ENCODE measurements around the gene QSOX2.
"Not testable (repeated sequence)": the region's sequence is repeated elsewhere in the genome, so short reads cannot be mapped to it uniquely, and the experiment has no call there.

The QSOX2 gene

DNA sequence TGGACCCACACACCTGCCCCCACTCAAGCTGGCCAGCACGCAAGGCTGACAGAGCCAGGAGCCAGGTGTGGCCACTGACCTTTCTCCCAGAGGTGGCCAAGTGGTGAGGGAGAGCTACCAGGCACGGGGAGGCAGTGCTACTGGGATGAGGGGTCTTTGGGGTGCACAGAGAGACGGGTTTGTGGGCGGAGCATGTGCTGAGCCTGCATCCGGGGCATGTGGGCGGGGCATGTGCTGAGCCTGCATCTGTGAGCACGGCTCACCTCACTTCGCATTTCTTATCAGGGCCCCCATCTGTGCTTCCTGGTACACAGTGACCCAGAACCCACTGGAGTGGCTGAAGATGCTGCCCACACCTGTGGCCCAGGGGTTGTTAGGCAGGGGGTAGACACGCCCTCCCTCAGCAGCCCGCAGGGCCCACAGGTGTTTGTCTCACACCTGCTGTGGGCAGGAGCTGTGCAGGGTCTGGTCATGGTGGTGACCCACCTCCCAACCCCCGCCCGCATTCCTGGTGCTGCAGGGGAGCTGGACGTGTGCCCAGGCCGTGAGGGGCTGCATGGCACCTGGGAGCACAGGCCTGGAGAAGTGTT lies 36.8 kb upstream of the QSOX2 start:
- no peak for DNase-seq (ENCODE audit: low spot score)

DNA sequence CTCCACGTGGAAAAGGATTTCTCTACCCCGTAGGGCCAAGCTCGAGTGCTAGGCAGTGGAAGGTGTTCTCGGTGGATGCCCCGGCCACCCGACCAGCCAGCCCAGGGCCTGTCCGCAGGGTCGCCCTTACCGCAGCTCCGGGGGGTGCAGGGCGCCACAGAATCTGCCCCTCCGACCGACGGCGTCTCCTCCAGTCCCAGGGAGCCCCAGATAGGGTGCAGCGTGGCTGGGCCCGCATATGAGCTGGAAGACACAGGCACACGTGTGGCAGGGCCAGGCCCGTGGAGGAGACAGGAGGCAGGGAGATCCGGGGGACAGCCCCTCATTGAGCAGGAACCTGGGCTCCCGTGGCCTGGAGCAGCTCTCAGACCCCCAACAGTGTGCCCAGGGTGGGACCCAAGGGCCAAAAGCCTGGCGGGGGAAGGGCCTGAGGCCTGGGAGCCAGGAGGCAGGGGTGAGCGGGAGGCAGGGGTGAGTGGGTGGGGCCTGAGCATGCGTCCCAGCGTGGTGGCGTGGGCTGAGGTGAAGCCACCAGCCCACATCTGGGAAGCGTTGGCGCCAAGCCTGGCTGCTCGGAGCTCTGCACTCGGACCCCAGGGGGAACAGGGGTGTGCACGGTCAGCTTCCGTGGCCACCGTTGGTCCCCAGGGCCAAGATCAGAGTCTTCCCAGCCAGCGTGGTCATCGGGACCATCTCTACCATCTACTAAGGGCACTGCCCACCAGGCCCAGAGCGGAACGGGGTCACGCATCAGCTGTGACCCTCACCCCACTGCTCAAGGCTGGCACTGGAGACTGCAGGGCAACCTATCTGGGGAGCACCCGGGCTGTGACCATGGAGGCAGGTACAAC lies 36.0 kb upstream of the QSOX2 start:
- no peak for DNase-seq (ENCODE audit: low spot score)

DNA sequence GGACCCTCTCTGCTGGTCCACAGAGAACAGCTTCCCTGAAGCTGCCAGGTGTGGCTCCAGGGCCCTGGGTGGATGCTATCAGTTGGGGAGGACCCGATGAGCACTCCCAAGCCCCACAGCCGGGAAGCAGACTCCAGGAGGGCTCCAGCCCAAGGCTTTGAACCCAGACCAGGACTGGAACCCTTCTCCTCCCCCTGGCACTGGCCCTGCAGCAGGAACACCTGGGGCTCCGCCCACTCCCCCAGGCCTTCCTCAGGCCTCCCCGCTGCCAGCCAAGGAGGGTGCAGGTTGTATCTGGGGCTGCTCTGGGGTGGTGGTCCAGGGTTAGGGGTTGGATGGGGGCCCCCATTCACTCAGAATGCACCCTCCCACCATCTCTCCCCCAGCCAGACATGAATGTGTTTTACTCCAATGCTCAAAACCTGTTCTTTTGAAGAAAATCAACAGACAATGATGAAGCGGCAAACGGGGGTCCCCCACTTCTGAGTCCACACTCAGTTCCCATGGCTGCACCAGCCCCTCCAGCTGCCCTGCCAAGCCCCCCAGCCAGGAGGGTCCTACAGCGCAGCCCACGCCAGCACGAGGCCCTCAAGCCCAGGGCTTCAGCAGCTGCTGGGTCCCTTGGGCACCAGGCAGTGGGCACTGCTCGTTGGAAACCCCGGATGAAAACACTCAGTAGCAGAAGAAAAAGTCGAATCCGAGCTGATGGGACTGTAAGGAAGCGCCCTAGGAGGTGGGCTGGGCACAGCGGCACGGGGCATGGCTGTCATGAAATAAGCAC lies 35.1 kb upstream of the QSOX2 start:
- no peak for DNase-seq (ENCODE audit: low spot score)

DNA sequence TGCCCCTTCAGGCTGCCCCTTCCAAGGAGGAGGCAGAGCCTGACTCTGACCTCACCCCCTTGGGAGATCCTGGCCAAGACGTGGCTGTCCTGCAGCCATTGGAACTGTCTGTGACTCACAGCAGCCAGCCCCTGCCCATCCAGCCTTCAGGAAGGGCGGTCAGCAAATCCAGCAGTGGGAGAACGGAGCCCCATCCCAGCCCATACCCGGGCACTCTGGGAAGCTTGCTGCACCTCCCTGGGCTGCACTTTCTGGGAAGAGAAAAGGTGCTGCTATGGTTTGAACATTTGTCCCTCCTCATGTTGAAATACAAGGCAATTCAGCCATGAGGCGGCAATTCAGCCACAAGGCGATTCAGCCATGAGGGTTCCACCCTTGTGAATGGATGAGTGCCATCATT lies 33.9 kb upstream of the QSOX2 start:
- no peak for DNase-seq (ENCODE audit: low spot score)

DNA sequence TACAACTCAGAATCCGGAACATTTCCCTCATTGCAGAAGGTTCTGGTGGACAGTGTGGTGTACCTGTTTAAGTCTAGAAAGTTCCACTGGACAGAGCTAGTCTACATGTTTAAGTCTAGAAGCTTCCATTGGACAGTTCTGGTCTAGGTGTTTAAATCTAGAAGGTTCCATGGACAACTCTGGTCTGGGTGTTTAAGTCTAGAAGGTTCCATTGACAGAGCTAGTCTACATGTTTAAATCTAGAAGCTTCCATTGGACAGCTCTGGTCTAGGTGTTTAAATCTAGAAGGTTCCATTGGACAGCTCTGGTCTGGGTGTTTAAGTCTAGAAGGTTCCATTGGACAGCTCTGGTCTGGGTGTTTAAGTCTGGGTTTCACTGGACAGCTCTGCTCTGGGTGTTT lies 33.3 kb upstream of the QSOX2 start:
- DNase-seq (ENCODE audit: low spot score): no peak

DNA sequence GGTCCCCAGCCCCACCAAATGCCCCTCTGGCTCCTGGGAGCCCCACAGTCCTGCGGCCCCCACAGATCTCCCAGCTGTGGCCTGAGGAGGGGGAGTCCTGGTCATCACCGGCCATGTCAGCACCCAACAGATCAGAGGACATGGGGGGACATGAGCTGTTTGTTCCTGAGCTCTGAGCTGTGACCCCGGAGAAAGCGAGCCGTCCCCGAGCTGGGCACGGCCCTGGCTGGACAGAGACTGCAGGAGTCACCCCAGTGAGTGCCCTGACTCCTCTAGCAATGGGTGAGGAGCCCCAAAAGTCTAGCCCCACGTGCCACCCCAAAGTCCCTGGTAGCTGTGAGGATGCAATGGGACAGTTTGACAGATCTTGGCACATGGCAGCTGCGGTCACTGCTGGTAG lies 32.6 kb upstream of the QSOX2 start:
- no peak for DNase-seq (ENCODE audit: low spot score)

DNA sequence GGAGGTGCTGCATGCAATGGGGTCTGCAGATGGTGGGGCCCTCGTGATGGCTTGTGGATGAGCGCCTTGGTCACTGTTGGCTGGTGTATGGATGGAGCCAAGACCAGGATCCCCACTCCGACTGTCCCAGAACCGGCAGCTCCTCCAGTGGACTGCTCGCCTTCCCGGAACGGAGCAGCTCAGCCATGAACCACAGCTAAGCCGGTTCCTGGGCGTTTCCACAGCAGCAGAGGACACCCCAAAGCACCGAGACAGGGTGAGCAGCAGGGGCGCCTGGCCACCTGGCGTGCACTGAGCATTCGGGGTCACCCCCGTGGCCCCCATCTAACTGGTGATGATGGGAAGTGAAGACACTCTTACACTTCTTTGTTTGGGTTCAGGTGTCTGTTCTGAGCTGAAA lies 32.1 kb upstream of the QSOX2 start:
- DNase-seq (ENCODE audit: low spot score): no peak

DNA sequence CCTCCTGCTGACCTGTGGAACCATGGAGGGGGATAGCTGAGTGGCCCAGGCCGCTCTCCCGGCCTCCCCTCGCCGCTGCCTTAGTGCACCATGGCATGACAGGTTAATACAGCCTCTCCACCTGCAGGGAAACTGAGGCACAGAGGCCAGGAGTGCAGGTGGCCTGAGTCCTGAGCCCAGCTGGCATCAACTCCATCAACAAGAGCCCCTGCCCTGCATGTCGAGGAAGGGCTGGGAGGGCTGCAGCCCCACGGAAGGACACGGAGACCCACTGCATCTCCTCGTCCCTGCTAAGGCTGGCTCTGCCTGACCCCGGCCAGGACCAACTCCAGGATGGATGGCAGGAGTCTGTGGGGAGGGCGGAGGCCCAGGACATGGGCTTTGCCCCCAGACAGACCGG lies 31.1 kb upstream of the QSOX2 start:
- no peak for DNase-seq (ENCODE audit: low spot score)

DNA sequence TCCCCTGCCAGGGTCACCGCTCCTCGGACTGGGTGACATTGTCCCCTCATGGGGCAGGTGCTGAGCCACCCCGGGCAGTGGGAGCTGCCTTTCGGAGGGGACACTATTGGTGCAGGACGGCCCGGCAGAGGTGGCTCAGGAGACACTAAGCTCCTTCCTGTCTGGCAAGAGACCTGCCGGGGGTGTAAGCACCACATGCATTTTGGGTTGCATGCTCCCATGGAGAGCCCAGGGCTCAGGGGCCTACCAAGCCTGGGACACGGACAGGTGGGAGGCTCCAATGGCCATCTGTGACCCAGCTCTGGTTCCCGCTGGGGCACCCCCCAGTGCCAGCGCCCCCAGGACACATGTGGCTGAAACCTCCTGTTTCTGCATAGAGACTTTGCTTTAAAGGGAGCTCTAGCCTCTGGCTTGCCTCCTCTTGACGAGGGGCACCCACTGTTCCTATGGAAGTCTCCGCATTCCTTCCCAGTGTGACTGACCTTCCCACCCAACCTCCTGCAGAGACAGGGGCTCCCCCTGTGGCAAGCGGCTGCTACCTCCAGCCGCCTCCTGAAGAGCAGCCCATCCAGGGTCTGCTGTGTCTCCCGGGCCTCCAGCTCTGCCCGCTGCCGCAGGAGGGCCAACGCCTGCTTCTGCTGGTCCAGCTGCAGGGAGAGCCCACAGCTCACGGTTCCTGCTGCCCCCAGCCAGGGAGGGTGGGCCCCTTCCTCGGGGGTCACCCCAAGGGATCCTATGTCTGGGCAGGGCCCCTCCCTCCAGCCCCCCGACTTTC lies 30.2 kb upstream of the QSOX2 start:
- no peak for DNase-seq (ENCODE audit: low spot score)

DNA sequence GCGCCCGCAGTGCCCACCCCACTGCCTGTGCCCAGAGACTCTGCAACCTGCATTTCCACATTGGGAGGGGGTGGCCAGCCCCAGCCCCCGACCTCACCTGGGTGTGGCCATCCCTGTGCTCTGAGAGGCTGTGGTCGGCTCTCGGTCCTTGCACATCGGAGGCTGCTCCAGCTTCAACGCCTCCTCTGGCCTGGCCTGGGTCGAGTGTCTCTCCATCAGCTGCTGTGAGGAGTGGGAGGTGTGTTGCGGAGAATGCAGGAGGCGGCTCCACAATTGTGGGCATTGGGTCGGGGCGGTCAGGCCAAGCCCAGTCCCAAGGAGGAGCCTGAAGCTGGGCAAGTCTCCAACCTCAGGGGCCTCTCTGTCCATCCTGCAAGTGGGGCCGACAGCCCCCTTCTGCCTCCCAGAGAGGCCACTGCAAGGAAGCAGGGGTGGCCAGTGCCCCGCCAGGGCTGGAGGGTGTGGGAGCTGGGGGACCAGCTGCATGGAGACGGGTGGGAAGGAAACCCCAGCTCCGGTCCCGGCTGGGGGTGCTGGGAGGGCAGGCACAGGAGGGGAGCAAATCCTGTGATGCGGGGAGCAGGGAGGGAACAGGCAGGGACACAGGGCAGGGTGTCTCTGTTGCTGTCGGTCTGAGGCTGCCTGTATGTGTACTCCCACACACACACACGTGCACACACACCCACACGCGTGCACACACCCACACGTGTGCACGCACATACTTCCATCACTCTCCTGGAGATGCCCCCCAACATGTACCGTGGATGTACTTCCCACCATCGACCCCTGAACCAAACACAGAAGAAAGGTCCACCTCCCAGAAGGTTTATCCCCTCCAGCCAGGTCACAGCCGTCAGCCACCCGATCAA lies 29.4 kb upstream of the QSOX2 start:
- DNase-seq (ENCODE audit: low spot score): no peak

DNA sequence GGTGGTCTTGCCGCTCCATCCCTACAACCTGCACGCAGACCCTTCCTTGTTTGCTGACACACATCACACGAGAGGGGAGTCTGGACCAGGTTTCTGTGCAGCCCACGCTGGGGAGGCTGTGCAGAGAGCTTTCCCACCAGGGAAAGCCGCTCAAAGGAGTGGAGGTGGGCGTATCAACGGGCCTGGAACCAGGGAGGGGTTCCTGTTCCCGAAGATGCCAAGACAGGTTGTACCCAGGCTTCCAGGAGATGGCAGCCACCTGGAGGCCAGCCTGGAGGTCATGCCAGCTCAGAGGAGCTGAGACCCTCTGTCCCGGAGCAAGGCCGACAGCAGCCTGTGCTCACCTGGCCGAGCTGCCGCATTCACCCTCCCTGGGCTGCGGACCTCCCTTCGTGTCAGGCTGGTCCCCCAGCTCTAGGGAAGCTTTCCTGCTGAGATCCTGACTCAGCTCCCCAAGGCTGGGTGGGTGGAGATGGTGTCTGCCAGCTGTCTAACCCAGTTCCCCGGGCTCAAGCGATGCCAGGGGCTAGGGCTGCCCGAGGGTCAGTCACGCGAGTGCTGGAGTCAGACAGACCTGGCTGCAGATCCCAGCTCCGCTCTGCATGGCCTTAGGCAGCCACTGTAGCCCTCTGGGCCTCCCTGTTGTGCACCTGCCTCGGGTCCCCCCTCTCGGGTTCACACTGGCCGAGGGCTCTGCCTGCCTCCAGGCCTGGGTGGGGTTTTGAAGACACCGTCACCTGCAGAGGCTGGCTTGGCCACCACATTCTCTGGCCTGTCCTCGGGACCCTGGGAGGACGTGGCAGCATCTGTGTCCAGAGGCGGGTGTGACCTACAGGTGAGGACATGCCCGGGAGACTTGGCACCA lies 28.5 kb upstream of the QSOX2 start:
- no peak for DNase-seq (ENCODE audit: low spot score)

DNA sequence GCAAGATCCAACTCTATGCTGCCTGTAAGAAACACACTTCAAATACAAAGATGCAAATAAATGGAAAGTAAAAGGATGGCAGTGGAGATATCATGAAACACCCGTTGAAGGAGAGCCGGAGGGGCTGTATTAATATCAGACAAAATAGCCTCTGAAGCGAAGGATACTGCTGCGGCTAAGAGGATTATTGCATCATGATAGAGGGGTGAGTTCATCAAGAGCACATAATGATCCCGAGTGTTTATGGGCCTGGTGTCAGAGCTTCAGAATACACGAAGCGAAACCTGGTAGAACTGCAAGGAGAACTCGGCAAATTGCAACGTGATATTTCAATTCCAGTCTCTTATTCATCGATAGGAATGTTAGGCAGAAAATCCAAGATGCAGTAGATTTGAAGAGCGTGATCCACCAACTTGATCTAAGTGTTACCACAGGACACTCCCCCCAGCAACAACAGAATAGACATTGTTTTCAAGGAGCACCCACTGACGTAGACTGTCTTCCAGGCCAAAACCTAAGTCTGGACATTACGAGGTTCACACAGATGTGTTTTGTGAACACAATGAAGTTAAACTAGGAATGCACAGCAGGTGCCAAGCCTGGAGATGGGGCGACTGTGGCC lies 27.7 kb upstream of the QSOX2 start:
- DNase-seq (ENCODE audit: low spot score): no peak

DNA sequence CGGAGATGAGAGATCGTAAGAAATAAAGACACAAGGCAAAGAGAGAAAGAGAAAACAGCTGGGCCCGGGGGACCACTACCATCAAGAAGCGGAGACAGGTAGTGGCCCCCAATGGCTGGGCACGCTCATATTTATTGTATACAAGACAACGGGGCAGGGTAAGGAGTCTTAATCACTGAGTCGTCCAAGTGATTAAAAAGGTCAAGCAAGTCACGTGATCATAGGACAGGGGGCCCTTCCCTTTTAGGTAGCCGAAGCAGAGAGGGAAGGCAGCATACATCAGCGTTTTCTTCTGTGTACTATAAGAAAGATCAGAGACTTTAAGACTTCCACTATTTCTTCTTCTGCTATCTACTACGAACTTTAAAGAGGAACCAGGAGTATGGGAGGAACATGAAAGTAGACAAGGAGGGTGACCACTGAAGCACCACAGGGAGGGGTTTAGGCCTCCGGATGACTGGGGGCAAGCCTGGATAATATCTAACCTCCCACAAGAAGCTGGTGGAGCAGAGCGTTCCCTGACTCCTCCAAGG lies 24.6 kb upstream of the QSOX2 start:
- DNase-seq (ENCODE audit: low spot score): no peak

DNA sequence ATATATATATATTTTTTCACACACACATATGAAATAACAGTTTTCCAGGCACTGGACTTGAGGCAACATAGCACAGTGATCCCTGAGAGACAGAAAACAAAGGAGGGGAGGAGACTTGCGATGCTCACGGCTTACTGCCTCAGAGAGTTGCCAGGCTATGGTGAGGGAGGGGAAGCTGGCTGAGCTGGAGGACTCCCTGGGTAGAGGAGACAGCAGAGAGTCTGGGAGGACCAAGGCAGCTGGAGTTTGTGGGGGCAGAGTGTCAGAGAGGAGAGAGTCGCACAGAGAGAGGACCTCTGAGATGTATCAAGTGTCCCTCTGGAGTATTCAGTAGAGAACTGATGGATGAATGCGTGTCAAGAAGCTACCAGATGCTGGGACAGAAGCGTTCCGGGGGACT lies 23.1 kb upstream of the QSOX2 start:
- DNase-seq (ENCODE audit: low spot score): no peak

DNA sequence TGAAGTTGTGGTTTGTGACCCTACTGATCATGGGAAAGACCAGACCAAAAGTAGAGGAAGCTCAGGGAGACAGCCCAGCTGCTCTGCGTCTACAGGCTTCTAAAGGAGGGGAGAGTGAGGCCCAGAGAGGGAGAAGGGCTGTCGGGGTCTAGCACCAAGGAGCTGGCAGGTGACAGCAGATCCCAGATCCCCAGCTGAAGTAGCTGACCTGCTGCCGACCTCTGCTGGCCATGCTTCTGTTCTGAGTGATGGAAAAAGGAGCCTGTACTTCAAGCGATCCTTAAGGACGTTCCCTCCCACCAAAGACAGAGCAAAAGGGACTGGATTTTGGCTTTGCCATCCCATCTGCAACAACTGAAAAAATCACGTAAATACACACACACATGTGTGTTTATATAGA lies 22.7 kb upstream of the QSOX2 start:
- DNase-seq (ENCODE audit: low spot score): no peak

DNA sequence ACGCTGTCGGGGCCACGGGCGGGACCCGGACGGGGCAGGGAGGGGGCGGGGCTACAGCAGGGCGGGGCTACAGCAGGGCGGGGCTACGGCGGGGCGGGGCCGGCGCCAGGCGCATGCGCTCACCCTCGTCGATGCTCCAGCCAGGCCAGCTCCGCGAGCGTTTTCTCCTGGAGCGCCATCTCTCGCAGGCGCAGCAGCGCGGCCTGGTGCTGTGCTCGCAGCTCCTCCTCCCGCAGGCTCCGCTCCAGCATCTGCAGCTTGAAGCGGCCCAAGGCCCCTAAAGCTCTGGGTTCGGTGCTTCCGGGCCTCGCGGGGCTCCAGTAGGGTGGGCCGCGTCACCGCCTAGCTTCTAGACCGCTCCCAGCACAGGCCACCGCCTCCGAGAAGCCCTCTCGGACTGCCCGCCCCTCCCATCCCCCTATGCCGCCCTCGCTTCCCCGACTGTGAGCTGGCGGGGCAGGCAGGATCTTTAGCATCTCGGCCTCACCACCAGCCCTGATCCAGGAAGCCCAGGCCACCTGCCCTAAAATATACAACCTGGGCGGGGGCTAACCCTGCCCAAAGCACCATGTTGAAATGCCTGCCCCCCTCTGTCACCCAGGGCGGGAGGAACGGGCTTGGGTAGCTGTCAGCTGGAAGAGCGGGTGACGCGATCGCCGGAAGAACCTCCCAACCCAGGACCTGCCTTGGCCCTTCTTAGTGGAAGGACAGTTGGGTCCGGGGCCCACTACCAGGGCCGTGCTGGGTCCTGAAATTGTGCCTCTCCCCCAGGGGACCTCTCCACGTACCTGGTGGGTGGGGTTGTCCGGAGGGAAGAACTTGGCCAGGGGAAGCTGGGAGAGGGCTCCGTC lies 21.9 kb upstream of the QSOX2 start:
- peak; percentile 99 for DNase-seq (ENCODE audit: low spot score)

DNA sequence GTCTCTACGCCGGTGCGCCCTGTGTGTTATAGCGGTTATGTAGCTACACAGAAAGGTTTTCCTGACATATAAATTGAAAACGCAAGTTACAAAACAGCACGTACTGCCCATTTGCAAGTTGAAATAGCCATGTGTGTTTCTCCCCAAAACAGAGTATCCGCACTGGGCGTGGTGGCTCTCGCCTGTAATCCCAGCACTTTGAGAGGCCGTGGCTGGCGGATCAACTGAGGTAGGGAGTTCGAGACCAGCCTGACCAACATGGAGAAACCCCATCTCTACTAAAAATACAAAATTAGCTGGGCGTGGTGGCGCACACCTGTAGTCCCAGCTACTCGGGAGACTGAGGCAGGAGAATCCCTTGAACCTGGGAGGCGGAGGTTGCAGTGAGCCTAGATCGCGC lies 21.0 kb upstream of the QSOX2 start:
- not testable (repeated sequence) for DNase-seq (ENCODE audit: low spot score)

DNA sequence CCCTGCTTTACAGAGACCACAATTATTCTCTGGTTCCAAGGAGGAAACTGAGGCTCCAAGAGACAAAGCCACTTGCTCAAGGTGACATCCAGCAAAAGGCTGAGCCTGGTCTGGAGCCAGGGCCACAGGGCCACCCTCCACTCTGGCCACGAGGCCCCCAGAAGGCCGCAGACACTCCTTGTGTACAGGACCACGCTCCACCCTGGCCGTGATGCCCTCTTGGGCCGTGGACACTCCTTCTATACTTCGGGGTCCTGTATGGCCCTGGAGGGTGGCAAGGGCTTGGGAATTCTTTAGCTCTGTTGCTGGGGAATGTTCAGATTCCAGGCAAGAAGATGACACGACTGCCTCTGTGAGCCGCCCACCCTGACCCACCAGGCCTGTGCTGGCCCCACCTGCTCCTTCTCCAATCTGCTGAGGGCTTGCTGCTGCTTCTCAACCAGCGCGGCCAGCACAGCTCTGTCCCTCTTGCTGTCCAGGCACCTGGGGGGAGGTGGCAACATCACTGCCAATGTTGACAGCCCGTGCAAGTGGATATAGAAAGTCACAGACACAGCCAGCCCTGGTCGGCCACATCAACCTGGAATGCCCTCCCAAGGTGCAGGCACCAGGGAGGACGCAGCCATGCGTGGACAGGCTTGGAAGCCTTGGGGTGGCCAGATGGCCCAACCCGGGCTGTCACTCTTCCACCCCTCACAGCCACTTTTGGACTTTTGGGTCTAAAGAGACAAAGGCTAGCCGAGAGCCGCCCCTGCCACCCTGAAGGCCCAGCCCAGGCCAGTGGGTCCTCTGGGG lies 20.1 kb upstream of the QSOX2 start:
- no peak for DNase-seq (ENCODE audit: low spot score)

Measured in AG08396 (cell line).